Mammary epithelial cell (primary cell): ENCODE results near the gene KCNMB3.

ENCODE experiments used
- CTCF ChIP-seq, 2 donors: IDR thresholded peaks in 1 of 2; conservative IDR thresholded peaks in 1 of 2; 2 replicates each; pipeline ENCODE4 v1.5.1; 2011 to 2012; ENCODE audit warnings: inconsistent platforms in 2 of 2, low read length in 2 of 2, mild to moderate bottlenecking in 2 of 2, control low read depth in 1 of 2, low read depth in 1 of 2; ENCODE audit not compliant: insufficient read depth in 1 of 2; ENCODE audit errors: extremely low read depth in 1 of 2
- EZH2 ChIP-seq: IDR thresholded peaks from 2 replicates; pipeline ENCODE4 v1.6.1; 2012; ENCODE audit warnings: low read length, inconsistent platforms, borderline replicate concordance

DNA sequence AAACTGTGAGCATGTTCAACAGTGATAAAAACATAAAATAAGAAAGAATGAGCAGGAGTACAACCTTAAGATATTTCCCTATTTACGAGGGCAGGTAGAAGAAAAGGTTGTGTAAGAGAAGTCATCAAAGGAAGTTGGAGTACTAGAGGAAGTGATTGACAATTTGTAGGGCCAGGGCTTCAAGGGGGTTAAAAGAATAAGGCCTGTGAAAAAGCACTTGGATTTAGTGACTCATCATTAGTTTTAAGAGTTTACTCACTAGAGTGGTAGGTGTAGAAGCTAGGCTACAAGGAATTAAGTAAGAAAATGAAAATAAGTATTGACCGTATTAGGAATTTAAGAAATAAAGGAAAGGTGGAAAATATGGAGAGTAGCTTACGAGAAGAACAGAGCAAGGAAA is 23.6 kb downstream of the KCNMB3 start:
- TF ChIP-seq CTCF (conservative IDR thresholded peaks at IDR 0.05 in 1 of 2, IDR thresholded peaks at IDR 0.05 in 1 of 2; ENCODE audit: extremely low read depth in 1 of 2, insufficient read depth in 1 of 2, low read depth in 1 of 2, low read length in 2 of 2) = no peak
- TF ChIP-seq EZH2 = no peak
